B cell (primary cell): ENCODE data around the gene UNC5C.

Experiments
- CTCF ChIP-seq: fragments of 200-600 bp; IDR thresholded peaks from one replicate; pipeline ENCODE4 v1.8.0; 2022; ENCODE audit warnings: antibody characterized with exemption, mild to moderate bottlenecking
- EZH2 ChIP-seq: IDR thresholded peaks from 2 replicates; pipeline ENCODE4 v1.6.1; 2012; ENCODE audit warnings: borderline replicate concordance, low read depth, mild to moderate bottlenecking, moderate library complexity, low read length; ENCODE audit not compliant: insufficient read depth, poor library complexity, severe bottlenecking

DNA sequence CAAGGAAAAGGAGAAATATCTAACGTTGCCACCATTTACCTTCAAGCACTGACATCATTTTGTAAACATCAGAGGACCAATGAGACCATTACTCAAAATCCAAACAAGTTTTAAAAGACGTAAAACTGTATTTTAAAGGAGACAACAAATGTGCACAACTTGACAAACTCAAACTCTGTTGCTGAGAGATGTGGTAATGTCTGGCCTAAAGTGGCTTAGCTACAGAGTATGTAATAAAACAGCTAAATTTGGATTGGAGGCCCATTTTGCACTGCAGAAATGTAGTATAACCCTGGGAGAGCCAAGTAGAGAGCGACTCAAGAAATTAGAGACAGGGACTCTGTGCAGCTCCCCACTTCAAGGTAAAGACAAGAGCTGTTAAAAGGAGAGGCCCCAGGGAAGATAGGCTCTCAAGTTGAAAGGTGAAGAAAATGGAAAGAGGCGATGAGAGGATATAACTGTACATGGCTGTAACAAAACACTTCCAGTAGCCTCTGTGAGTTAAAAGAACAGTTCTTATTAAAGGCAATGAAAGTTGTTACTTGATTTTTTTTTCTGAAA is 20.3 kb downstream of the UNC5C start:
- TF ChIP-seq CTCF (no peak), EZH2 (no peak)
